GM19397 (cell line): ENCODE measurements around the gene CEP170B.
"Not testable (repeated sequence)": the region's sequence is repeated elsewhere in the genome, so short reads cannot be mapped to it uniquely, and the experiment has no call there.

ENCODE experiments used
- ATAC-seq: cut with Tn5 transposase; IDR thresholded peaks from one replicate; pipeline ENCODE4 v1.9.1; 2021; ENCODE audit warnings: mild to moderate bottlenecking, moderate library complexity; ENCODE audit not compliant: unreplicated experiment

The CEP170B gene

GRCh38 chr14:104940526-104941150 lies 75.6 kb downstream of the CEP170B start:
- no peak for ATAC-seq

- ATAC-seq, result no peak
These were observed 76.7 kb downstream of the CEP170B start for GRCh38 chr14:104941508-104942365.

DNA sequence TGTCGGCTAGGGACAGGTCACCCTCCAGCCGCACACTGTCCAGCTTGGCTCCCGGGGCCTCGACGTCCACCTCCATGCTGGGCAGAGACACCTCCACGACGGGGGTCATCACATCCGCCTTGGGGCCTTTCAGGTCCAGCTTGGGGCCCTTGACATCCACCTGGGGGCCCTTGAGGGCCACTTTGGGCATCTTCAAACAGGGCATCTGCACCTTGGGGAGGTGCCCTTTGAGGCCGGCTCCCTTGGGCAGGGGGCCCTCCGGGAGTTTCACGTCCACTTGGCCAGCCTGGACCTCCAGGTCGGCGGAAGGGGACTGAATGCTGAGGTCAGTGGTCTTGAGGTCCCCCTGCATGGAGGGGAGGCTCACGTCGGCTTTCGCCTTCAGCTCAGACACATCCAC lies 77.5 kb downstream of the CEP170B start:
- ATAC-seq, result no peak

DNA sequence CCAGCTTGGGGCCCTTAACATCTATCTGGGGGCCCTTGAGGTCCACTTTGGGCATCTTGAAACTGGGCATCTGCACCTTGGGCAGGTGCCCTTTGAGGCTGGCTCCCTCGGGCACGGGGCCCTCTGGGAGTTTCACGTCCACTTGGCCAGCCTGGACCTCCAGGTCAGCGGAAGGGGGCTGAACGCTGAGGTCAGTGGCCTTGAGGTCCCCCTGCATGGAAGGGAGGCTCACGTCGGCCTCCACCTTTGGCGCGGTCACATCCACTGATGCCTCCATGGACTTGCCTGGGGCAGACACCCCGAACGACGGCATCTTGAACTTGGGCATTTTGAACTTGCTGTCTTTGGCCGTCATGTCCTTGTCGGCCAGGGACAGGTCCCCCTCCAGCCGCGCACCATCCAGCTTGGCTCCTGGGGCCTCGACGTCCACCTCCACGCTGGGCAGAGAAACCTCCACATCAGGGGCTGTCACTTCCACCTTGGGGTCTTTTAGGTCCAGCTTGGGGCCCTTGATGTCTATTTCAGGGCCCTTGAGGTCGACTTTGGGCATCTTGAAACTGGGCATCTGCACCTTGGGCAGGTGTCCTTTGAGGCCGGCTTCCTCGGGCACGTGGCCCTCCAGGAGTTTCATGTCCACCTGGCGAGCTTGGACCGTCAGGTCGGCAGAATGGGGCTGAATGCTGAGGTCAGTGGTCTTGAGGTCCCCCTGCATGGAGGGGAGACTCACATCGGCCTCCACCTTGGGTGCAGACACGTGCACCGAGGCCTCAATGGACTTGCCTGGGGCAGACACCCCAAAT lies 78.3 kb downstream of the CEP170B start:
- not testable (repeated sequence) for ATAC-seq

GRCh38 chr14:104944016-104944308 lies 78.9 kb downstream of the CEP170B start:
- not testable (repeated sequence) for ATAC-seq

DNA sequence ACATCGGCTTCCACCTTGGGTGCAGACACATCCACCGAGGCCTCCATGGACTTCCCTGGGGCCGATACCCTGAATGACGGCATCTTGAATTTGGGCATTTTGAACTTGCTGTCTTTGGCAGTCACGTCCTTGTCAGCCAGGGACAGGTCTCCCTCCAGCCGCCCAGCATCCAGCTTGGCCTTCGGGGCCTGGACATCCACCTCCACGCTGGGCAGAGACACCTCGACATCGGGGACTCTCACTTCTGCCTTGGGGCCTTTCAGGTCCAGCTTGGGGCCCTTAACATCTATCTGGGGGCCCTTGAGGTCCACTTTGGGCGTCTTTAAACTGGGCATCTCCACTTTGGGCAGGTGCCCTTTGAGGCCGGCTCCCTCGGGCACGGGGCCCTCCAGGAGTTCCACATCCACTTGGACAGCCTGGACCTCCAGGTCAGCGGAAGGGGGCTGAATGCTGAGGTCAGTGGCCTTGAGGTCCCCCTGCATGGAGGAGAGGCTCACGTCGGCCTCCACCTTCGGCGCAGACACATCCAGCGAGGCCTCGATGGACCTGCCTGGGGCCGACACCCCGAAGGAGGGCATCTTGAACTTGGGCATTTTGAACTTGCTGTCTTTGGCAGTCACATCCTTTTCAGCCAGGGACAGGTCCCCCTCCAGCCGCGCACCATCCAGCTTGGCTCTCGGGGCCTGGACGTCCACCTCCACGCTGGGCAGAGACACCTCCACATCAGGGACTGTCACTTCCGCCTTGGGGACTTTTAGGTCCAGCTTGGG lies 79.6 kb downstream of the CEP170B start:
- ATAC-seq, result not testable (repeated sequence)

DNA sequence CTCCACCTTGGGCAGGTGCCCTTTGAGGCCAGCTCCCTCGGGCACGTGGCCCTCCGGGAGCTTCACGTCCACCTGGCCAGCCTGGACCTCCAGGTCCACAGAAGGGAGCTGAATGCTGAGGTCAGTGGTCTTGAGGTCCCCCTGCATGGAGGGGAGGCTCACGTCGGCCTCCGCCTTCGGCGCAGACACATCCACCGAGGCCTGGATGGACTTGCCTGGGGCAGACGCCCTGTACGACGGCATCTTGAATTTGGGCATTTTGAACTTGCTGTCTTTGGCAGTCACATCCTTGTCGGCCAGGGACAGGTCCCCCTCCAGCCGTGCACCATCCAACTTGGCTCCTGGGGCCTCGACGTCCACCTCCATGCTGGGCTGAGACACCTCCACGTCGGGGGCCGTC lies 80.2 kb downstream of the CEP170B start:
- not testable (repeated sequence) for ATAC-seq
